ENCODE measurements around the gene WDR82.

WDR82 gene

DNA sequence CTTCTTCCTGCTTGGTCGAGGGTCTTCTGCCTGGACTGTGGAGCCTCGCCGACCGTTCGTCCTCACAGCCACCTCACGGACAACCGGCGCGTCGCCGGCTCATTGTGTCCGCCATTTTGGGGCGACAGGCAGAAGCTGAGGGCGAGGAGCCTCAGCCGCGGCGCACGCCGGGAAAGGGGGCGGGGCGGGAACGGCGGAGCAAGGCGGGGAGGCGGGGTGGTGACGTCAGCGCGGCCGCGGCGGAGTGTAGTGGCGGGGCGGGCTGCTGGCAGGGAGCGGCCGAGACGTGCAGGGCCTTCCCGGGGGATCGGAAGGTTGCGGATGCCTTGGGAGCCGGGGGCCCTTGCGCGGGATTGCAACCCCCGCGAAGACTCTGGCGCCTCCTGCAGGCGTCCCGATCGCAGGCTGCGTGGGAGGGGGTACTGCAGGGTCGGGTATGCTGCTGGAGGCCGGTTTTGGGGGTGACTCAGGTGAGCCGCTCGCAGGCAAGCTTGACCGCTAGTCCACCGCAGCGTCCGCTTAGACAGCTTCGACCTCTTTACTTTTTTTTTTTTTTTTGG, at the start of gene WDR82:
WDR82 (minus strand) TSS at position 140 of the 560 bp plus-strand sequence. CDS start 288 bp downstream, outside the sequence.
- peak; percentile 99 for DNase-seq

- no peak for DNase-seq
These were observed 49.2 kb upstream of the WDR82 start for GRCh38 chr3:52327486-52328290.

GRCh38 chr3:52326976-52327375, 48.5 kb upstream of the WDR82 start:
- DNase-seq = no peak

GRCh38 chr3:52325686-52326085, 47.2 kb upstream of the WDR82 start:
- DNase-seq = no peak

DNA sequence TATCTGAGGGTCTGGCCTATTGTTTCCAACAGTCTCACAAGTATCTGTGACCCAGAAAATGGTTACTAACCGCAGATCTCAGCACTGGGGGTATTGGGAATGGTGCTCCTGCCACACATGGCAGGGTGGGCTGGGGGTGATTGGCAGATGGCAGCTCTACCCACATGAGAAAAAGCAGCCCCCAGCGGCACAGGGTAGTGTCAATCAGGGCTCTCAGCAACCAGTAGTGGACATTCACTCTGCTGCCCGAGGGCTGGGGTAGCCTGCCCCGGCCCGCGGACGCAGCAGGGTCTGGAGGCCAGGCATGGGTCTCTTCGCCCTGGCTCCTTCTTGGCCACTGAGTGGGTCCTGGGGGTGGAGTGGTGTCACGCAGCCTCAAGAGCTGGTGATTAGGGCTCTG, 46.2 kb upstream of the WDR82 start:
- DNase-seq = no peak

DNA sequence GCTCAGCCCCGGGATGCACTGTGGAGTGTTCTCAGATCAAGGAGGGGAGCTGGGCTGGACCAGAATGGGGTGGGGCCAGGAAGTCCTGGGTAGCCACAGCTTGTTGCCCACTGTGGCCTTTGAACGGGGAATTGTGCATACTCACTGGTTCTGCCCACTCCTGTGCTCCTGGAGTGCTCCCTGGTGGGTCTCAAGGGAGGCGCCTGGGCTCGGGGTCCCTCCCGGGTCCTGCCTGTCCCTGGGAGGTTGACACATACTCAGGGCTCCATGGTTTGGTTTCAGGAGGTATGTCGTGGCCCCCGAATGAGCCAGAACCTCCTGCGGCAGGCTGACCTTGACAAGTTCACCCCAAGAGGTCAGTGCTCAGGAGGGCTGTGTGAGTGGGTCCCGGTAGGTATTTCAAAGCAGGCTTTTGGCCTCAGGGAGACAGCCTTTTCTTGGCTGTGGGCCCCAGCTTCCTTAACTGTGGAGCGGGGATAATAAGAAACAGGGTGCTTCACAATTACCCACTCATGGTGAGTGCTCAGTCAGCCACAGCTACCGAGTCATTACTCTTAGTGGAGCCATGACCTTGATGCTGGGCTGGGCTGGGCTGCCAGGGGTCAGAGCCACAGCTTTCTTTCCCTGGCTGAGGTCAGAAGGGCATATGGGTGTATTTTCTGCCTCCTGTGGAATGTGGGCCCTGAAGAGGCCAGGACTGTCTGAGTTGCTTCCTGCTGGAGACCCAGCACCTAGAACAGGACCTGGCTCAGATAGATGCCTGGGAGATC, 45.3 kb upstream of the WDR82 start:
- DNase-seq = no peak

DNA sequence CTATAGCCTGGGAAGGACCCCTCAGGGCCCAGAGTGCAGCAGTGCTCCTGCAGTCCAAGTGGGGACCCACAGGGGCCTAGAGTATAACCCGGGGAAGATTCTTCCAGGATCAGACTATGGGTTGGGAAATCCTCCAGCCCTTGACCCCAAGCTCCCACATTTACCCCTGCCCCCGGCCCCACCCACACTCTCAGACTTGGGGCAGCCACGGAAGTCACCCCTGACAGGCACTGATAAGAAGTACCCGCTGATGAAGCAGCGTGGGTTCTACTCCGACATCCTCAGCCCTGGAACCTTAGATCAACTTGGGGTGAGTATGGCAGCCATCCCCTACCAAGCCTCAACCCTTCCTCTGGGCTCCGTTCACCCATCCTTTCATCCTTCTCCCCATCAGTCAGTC, 44.0 kb upstream of the WDR82 start:
- no peak for DNase-seq

- DNase-seq = no peak
These were observed 43.0 kb upstream of the WDR82 start for GRCh38 chr3:52321481-52321880.

DNA sequence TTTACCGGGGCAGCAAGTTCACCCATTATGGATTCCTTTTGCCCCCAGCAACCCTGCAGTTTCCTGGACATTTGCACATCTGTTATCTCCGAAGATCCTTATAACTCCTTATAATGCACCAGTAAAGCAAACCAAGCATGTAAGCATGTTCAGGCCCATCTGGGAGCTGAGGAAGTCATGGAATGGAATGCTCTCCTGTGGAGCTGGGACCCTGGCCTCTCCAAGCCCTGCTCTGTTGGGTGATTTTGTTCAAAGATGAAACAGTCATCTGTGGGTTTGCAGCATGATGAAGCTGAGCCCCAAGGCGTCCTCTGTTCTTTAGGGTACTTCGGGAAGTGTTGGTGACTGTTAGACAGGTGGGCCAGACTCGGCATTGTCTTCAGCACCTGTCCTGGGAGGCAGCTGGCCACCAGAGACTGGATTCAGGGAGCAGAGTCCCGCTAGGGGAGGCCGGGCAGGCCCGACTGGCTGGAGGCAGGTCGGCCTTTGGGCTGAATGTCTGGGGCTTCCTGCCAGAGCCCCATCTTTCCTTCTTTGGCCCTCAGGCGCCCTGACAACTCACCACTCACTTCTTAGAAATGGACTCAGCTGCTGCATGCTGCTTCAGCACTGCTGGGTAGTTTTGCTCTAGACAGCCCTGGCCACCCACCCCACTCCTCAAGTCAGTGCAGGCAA, 41.6 kb upstream of the WDR82 start:
- no peak for DNase-seq

- no peak for DNase-seq
These were observed 39.9 kb upstream of the WDR82 start for GRCh38 chr3:52318186-52318816.

GRCh38 chr3:52317208-52318000, 39.0 kb upstream of the WDR82 start:
- peak; percentile 72 for DNase-seq

DNA sequence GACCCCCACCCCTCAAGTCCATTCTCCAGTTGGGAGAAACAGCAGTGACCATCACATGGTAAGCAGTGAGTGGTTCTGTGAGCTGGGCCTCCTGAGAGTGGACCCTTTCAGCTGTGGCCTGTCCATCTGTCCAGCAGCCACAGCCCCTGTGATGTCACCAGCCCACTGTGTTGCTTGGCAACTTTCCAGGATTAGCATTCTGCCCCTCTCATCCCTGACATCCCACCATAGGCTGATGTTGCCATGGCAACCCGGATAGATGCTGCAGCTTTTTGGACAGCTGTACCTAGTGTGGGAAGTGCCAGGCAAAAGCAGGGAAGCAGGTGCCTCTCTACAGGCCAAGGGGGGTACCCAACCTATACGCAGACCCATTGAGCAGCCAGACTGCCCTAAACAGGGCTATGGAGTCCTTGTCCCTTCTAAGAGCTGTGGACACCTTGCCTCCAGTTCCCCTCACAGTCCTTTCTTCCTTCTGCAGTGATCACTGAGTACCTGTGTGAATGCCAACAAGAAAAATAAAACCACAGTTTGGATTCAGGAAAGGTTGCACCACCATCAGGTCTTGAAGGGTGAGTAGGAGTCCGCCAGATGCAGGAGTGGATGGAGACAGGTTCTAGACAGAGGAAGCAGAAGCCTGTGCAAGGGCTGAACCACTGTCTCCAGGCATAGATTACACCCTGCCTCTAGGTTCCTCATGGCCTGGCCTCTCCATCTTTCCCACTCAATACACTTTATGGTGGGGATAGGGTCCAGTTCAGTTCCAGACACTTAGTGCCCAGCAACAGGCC, 37.7 kb upstream of the WDR82 start, which contains the start of gene DNAH1:
DNAH1 (plus strand) TSS at position 343 of the 788 bp plus-strand sequence. CDS start 6,124 bp downstream, outside the sequence.
- no peak for DNase-seq

DNA sequence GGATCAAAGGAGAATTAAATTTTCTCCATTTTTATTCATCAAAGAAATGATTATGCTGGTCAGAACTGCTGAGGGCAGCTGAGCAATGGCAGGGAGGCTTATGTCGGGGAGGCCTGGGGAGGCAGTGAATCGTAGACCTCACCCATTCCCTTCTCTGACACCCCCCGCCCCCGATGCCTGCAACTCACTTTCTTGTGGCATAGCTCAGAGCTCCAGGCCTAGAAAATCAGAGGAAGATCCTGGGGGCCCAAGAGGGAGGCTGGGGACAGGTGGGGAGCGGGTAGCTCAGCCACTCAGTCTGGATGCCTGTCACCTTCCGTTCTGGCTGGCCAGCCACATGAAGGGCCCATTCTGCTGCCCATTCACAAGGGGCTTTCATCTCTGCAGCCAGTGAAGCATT, 36.6 kb upstream of the WDR82 start:
- DNase-seq = no peak

- DNase-seq = no peak
These were observed 36.0 kb upstream of the WDR82 start for GRCh38 chr3:52314489-52314888.

DNA sequence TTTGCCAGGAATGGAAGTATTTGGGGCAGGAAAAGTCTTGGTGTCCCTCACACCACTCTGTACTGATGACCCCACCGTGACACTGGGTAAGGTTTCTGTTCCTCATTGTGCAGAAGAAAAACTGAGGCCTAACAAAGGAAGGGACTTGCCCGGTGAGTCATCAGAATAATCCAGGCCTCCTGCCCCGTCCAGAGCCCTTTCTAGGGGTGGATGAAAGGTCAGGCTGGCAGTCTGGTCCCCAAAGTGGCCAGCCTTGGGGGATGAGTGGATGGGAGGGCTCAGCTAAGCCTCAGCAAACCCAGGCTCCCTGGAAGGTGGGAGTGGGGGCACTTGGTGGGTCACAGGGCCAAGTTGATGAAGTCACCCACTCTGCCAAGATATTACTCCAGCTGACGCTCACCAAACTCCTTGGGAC, 35.3 kb upstream of the WDR82 start:
- no peak for DNase-seq

DNA sequence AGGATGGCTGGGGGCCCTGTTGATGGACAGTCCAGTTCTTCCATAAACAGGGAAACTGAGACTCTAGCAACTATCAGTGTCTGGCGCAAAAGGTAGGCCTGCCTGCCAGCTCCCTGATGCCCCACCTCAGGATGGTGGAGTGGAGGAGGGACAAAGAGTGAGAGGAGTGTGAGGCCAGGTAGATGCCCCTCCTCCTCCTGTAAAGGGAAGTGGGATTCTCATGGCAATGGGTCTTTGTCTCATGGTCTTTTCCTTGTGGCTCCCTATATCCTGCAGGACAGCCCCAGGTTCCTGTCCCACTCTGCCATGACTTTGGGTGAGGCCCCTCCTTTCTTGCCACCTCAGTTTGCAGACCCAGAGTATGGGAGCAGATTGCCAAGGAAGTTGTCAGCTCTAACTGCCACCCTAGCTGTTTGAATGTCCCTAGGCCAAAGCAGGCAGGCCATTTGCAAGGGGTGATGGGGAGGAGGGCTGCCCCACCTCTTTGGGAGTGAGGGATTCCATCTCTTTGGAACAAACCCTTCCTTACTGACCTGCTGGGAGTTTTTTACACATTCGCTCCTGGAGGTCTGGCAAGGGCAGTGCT, 34.8 kb upstream of the WDR82 start:
- no peak for DNase-seq

DNA sequence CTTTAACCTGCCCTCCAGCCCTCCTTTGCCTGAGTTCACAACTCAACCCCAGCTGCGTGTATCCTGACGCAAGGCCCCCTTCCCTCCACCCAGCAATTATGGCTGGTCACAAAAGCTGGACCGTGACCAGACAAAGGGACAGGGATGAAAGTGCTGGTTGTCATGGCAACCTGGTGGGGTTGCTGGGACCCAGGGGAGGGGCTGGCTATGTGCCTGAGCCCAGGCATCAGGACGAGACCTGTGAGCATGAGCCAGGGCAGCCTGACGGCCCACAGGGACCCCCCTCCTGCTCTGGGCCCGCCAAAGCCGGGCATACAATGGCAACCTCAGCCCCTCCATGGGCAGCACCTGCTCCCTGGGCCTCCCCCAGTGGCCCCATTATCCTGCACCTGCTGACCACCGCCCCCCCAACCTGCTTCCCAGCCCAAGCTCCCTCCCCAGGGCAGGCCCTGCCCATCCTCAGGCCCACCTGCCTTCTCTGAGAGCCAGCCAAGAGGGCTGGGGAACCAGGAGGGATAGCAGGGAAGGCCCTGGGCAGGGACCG, 33.2 kb upstream of the WDR82 start:
- DNase-seq = no peak

- no peak for DNase-seq
These were observed 32.6 kb upstream of the WDR82 start for GRCh38 chr3:52310861-52311575.

GRCh38 chr3:52308308-52308707, 29.9 kb upstream of the WDR82 start:
- no peak for DNase-seq

DNA sequence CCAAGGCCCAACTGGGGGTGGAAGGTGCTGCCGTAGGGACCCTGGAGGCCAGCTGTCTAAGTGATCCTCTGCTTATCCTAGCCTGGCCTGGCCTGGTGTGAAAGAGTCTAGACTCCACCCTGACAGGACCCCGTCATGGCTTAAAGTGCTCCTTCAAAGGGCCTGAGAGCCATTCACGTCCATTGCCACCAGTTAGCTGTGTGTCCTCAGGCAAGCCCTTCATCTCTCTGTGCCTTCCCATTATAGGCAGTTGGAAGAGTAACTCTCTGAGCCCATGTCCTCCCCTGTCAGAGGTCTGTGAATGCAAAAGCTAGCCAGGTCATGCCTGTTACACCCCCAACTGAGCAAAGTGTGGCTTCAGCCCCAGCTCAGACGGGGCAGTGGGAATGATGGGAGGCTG, 28.5 kb upstream of the WDR82 start:
- no peak for DNase-seq
